Activated naive CD4-positive, alpha-beta T cell treated with anti-CD3 and anti-CD28 coated beads for 36 hours (primary cell): ENCODE data around the gene RBM8A. TPM values are rescaled to one million over a fixed set of nuclear protein-coding genes. Genes with fewer than 3 reads are reported as not detected.
A peak's percentile ranks its signal among the peaks of the same experiment; 100 is the strongest.

Experiments used
- CTCF ChIA-PET: fragments of 350-600 bp; sonication (Branson Sonifier 250); formaldehyde crosslinking; loops from one replicate; lab custom pipeline; 2021; ENCODE audit warnings: antibody characterized with exemption; lab: Charles Lee
- DNase-seq: peaks from one replicate; pipeline ENCODE4 v3.0.0-alpha.2; 2020
- H3K27ac Mint-ChIP-seq: one replicate; pipeline ENCODE4 v1.8.0; 2021; ENCODE audit warnings: mild to moderate bottlenecking, mixed read lengths
- H3K27me3 Mint-ChIP-seq: one replicate; pipeline ENCODE4 v1.8.0; 2021; ENCODE audit warnings: low read depth, mixed read lengths
- H3K36me3 Mint-ChIP-seq: one replicate; pipeline ENCODE4 v1.8.0; 2021; ENCODE audit warnings: low read depth, mixed read lengths
- H3K4me1 Mint-ChIP-seq: one replicate; pipeline ENCODE4 v1.8.0; 2021; ENCODE audit warnings: low read depth, mixed read lengths
- H3K4me3 Mint-ChIP-seq: one replicate; pipeline ENCODE4 v1.8.0; 2021; ENCODE audit warnings: mild to moderate bottlenecking, moderate library complexity, mixed read lengths
- H3K9me3 Mint-ChIP-seq: one replicate; pipeline ENCODE4 v1.8.0; 2021; ENCODE audit warnings: mixed read lengths
- intact Hi-C: fragments of 100-400 bp; cut with micrococcal nuclease; formaldehyde crosslinking; loops from one replicate; pipeline ENCODE4 v1.15.1; 2023
- total RNA-seq, 2 experiments: library from RNA; stranded (reverse); gene quantifications; one replicate each; pipeline ENCODE4 v1.2.3, GENCODE V29; 2021

RBM8A gene
- total RNA-seq, 2 experiments from 2014 or later: 241 to 242 TPM

DNA sequence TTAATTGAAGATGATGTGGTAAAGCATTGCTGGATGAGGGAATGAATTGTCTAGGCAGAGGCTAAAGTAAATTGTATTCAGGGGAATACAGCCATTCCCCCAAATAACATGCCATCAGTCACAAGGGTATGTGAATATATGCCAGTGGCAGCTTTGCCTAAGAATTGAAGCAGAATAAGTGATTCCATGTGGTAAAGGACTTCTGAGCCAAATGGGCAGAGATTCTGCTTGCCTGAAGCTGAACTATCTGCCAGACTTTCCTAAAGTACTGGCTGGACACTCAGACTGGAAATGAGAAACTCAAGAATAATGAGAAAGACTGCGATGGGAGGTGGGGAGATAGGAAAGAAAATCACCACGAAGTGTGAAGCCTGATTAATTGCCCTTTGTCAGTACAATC lies 28.2 kb upstream of the RBM8A start:
- no peak overlapping the region for H3K4me3 Mint-ChIP-seq
- DNase-seq: no peak
- intact Hi-C loops: no loop called here
- no peak overlapping the region for H3K27ac Mint-ChIP-seq
- H3K27me3 Mint-ChIP-seq: no peaks in the 10 kb centered on the region
- H3K9me3 Mint-ChIP-seq: no peaks in the 10 kb centered on the region
- H3K4me1 Mint-ChIP-seq: peaks cover 68% of the 10 kb centered on the region
- H3K36me3 Mint-ChIP-seq: peaks cover 9% of the 10 kb centered on the region
- CTCF ChIA-PET: interaction anchor here (1.0 to 1.3 kb wide), 2 partner anchors 8 to 28 kb away, joined by 3 to 6 read pairs; partner anchors contain the start of gene RBM8A

DNA sequence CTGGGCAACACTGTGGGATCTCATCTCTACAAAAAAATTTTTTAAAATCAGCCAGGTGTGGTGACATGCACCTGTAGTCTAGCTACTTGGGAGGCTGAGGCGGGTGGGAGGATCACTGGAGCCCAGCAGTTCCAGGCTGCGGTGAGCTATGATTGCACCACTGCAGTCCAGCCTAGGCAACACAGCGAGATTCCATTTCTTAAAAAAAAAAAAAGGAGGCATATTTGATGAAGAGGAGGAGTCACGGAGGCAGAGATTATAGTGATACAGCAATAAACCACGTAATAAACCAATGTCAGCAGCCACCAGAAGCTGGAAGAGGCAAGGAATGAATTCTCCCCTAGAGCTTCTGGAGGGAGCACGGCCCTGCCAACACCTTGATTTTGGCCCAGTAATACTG lies 26.6 kb upstream of the RBM8A start:
- H3K4me3 Mint-ChIP-seq: no peak overlapping the region
- no peaks in the 10 kb centered on the region for H3K27me3 Mint-ChIP-seq
- CTCF ChIA-PET: interaction anchor here (1.1 kb wide), 1 partner anchor 26 kb away, joined by 3 read pairs; the partner anchor contains the start of gene RBM8A
- H3K9me3 Mint-ChIP-seq: no peaks in the 10 kb centered on the region
- peaks cover 67% of the 10 kb centered on the region for H3K4me1 Mint-ChIP-seq
- no peak for DNase-seq
- no peak overlapping the region for H3K27ac Mint-ChIP-seq
- intact Hi-C loops: no loop called here
- H3K36me3 Mint-ChIP-seq: peaks cover 9% of the 10 kb centered on the region

DNA sequence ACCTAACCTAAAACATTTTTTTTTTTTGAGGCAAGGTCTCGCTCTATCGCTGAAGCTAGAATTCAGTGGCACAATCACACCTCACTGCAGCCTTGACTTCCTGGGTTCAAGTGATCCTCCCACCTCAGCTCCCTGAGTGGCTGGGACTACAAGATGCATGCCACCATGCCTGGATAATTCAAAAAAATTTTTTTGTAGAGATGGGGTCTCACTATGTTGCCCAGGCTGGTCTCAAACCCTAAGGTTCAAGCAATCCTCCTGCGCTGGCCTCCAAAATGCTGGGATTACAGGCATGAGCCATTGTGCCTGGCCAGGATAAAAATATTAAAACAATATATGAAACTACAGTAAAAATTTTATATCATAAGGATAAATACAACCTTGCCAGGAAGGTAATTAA lies 25.6 kb upstream of the RBM8A start:
- Mint-ChIP-seq H3K27me3 (no peaks in the 10 kb centered on the region), H3K4me3 (no peak overlapping the region), H3K27ac (no peak overlapping the region), H3K9me3 (no peaks in the 10 kb centered on the region), H3K36me3 (peaks cover 9% of the 10 kb centered on the region), H3K4me1 (peaks cover 59% of the 10 kb centered on the region)
- intact Hi-C loops: no loop called here
- DNase-seq: no peak
- CTCF ChIA-PET: interaction anchor here (0.6 kb wide), 1 partner anchor 33 kb away, joined by 4 read pairs; no protein-coding TSS in a partner anchor

DNA sequence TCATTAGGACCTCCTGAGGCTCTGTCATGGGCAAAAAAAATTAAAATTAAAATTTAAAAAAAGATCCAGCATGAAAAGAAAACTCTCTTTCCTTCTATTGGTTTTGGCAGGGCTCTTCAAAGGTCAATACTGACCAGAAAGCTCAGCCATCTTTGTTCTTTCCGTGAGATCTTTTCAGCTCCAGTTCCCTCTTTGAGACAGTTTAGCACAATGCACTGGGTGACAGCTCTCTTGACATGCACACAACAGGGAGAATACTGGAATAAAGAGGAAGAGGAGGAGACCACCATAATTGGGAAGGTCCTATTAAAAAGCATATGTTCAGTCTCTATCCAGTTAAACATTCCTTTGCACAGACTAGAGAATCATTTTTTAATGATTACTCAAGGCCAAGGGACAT lies 24.2 kb upstream of the RBM8A start:
- no peaks in the 10 kb centered on the region for H3K9me3 Mint-ChIP-seq
- CTCF ChIA-PET: interaction anchor here (0.6 to 0.7 kb wide), 2 partner anchors 10 to 124 kb away, joined by 3 read pairs; no protein-coding TSS in a partner anchor
- intact Hi-C loops: no loop called here
- no peaks in the 10 kb centered on the region for H3K27me3 Mint-ChIP-seq
- H3K4me1 Mint-ChIP-seq: peaks cover 67% of the 10 kb centered on the region
- H3K4me3 Mint-ChIP-seq: no peak overlapping the region
- H3K36me3 Mint-ChIP-seq: peaks cover 9% of the 10 kb centered on the region
- H3K27ac Mint-ChIP-seq: no peak overlapping the region
- DNase-seq: no peak

GRCh38 chr1:145949219-145949618 lies 21.9 kb upstream of the RBM8A start:
- Mint-ChIP-seq H3K27ac (no peak overlapping the region), H3K4me1 (peaks cover 52% of the 10 kb centered on the region)

GRCh38 chr1:145947551-145947950 lies 20.3 kb upstream of the RBM8A start:
- peaks cover 41% of the 10 kb centered on the region for H3K4me1 Mint-ChIP-seq
- no peaks in the 10 kb centered on the region for H3K9me3 Mint-ChIP-seq
- CTCF ChIA-PET: no interaction called here
- no peak for DNase-seq
- H3K4me3 Mint-ChIP-seq: no peak overlapping the region
- intact Hi-C loops: no loop called here
- peaks cover 19% of the 10 kb centered on the region for H3K36me3 Mint-ChIP-seq
- no peak overlapping the region for H3K27ac Mint-ChIP-seq
- H3K27me3 Mint-ChIP-seq: no peaks in the 10 kb centered on the region

More at GRCh38 chr1:145949219-145949618, 21.9 kb upstream of the RBM8A start:
- Mint-ChIP-seq H3K4me3 (no peak overlapping the region), H3K27me3 (no peaks in the 10 kb centered on the region), H3K9me3 (no peaks in the 10 kb centered on the region), H3K36me3 (peaks cover 16% of the 10 kb centered on the region)
- intact Hi-C loops: no loop called here
- CTCF ChIA-PET: interaction anchor here (0.7 to 2.1 kb wide), 2 partner anchors 9 to 22 kb away, joined by 3 to 5 read pairs; partner anchors contain the start of genes LIX1L and RBM8A
- DNase-seq: no peak

DNA sequence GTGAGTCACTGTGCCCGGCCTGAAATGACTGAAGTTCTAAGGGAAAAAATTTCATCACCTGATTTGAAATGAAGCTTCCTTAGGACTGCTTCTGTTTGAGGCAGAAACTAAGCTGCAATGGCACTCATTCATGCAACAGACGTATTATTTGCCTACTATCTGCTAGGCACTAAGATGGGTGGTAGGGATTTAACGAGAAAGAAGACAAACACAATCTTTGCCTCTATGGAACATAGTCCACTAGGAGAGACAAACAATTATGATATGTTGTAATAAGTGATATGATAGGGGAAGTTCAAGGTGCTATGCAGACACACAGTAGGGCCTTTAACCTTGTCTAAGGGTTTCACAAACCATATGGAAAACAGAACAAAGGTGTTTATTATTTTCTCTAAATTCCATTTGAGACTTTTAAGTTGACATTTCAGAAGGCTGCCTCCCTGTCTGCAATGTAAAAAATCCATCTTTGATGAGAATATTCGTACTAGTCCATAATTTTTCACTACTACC lies 19.2 kb upstream of the RBM8A start:
- no peak overlapping the region for H3K4me3 Mint-ChIP-seq
- H3K36me3 Mint-ChIP-seq: peaks cover 21% of the 10 kb centered on the region
- H3K9me3 Mint-ChIP-seq: no peaks in the 10 kb centered on the region
- peaks cover 33% of the 10 kb centered on the region for H3K4me1 Mint-ChIP-seq
- intact Hi-C loops: no loop called here
- no peaks in the 10 kb centered on the region for H3K27me3 Mint-ChIP-seq
- no peak for DNase-seq
- no peak overlapping the region for H3K27ac Mint-ChIP-seq
- CTCF ChIA-PET: interaction anchor here (0.7 kb wide), 1 partner anchor 31 kb away, joined by 3 read pairs; no protein-coding TSS in a partner anchor

GRCh38 chr1:145944532-145944931 lies 17.2 kb upstream of the RBM8A start:
- H3K27me3 Mint-ChIP-seq: no peaks in the 10 kb centered on the region
- no peaks in the 10 kb centered on the region for H3K9me3 Mint-ChIP-seq
- DNase-seq: no peak
- CTCF ChIA-PET: interaction anchor here (0.7 kb wide), 1 partner anchor 73 kb away, joined by 3 read pairs; no protein-coding TSS in a partner anchor
- H3K4me1 Mint-ChIP-seq: peaks cover 19% of the 10 kb centered on the region
- intact Hi-C loops: no loop called here
- no peak overlapping the region for H3K27ac Mint-ChIP-seq
- peaks cover 19% of the 10 kb centered on the region for H3K36me3 Mint-ChIP-seq
- no peak overlapping the region for H3K4me3 Mint-ChIP-seq

DNA sequence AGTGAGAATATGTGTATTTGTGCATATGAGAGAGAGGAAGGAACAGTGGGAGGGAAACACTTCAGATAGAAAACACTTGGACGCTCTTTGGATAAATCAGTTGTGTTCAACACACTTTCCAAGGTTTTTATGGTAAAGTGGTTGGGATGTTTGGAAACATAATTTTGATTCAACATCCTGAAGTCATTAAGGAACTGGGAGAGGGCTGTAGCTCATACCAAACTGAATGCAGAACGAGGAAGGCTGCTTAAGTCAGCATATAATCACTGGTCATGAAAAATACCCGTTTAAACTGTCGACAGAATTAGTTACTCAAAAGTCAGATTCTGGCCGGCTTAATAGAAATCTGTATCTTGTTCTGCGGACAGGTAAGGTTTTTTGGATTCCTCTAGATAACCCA lies 15.6 kb upstream of the RBM8A start:
- intact Hi-C loops: no loop called here

DNA sequence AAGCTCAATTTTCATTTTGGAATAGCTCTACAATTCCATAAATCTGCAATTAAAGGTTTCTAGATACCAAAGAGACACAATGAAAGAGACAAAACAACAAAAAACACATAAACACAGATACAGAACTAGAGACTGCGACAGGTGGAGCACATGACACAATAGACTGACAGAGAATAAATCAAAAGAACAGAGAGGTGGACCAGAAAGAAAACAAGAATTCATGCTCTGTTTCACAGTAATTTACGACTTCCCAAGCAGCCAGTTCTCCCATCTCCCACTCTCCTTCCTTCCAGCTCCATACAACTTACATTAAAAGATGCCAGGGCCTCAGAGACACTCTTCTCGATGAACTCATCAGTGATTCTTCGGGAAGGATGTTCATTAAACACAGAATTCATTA lies 15.1 kb upstream of the RBM8A start:
- Mint-ChIP-seq H3K36me3 (peaks cover 19% of the 10 kb centered on the region), H3K27me3 (no peaks in the 10 kb centered on the region), H3K27ac (peak overlapping the region; percentile 66), H3K9me3 (no peaks in the 10 kb centered on the region), H3K4me3 (no peak overlapping the region), H3K4me1 (peaks cover 11% of the 10 kb centered on the region)
- DNase-seq: no peak
- CTCF ChIA-PET: no interaction called here
- intact Hi-C loops: no loop called here

More for the DNA sequence above, 15.6 kb upstream of the RBM8A start:
- CTCF ChIA-PET: no interaction called here
- DNase-seq: no peak
- Mint-ChIP-seq H3K9me3 (no peaks in the 10 kb centered on the region), H3K36me3 (peaks cover 19% of the 10 kb centered on the region), H3K4me3 (no peak overlapping the region), H3K27ac (no peak overlapping the region), H3K4me1 (peaks cover 12% of the 10 kb centered on the region), H3K27me3 (no peaks in the 10 kb centered on the region)

GRCh38 chr1:145937436-145937835 lies 10.2 kb upstream of the RBM8A start:
- Mint-ChIP-seq H3K27ac (no peak overlapping the region), H3K4me3 (no peak overlapping the region), H3K36me3 (peaks cover 10% of the 10 kb centered on the region), H3K4me1 (peaks cover 12% of the 10 kb centered on the region), H3K9me3 (no peaks in the 10 kb centered on the region), H3K27me3 (no peaks in the 10 kb centered on the region)
- no peak for DNase-seq
- CTCF ChIA-PET: no interaction called here
- intact Hi-C loops: no loop called here

DNA sequence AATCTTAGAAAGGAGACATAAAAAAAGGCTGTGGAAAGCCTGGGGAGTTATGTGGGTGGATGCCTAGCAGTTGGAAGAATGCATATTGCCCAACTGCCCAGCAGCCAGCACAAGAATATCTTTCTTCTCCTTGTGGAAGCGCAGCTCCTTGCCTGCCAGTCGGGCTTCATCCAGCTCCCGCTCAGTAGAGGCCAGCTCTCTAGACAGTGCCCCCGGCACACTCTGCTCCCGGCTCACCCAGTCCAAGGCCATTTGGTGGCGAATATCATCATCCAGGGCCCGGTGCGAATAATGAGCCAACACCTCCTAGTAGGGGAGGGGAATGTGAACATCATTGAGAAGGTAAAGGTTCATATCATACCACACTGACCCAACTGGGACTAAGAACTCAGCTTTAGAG lies 9.0 kb upstream of the RBM8A start:
- CTCF ChIA-PET: interaction anchor here (0.9 kb wide), 2 partner anchors 22 to 26 kb away, joined by 3 read pairs; partner anchors contain the start of genes ITGA10 and LIX1L
- intact Hi-C loops: no loop called here
- Mint-ChIP-seq H3K36me3 (peaks cover 9% of the 10 kb centered on the region), H3K27me3 (no peaks in the 10 kb centered on the region), H3K27ac (no peak overlapping the region), H3K9me3 (no peaks in the 10 kb centered on the region), H3K4me1 (peaks cover 18% of the 10 kb centered on the region), H3K4me3 (no peak overlapping the region)
- no peak for DNase-seq

GRCh38 chr1:145935708-145936107 lies 8.4 kb upstream of the RBM8A start:
- Mint-ChIP-seq H3K4me1 (peaks cover 20% of the 10 kb centered on the region), H3K9me3 (no peaks in the 10 kb centered on the region), H3K27me3 (no peaks in the 10 kb centered on the region), H3K4me3 (no peak overlapping the region), H3K36me3 (peaks cover 13% of the 10 kb centered on the region), H3K27ac (no peak overlapping the region)
- intact Hi-C loops: no loop called here
- CTCF ChIA-PET: no interaction called here
- no peak for DNase-seq
